Measurements from ENCODE around the gene ANKRD27.
"Not testable (repeated sequence)": the region's sequence is repeated elsewhere in the genome, so short reads cannot be mapped to it uniquely, and the experiment has no call there.

The ANKRD27 gene

DNA sequence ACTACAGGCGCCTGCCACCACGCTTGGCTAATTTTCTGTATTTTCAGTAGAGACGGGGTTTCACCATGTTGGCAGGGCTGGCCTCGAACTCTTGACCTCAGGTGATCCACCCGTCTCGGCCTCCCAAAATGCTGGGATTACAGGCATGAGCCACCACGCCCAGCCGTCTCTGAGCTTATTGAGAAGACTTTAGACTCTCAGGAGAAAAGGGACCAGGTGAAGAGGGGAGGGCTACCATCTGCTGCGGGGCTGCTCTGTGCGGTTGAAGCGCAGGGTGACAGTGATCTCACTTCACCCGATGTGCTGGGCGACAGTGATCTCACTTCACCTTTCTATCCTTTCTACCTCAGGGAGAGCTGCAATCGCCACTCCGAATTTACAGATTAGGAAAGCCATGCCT is 68.7 kb downstream of the ANKRD27 start:
- FAIRE-seq, result no peak

DNA sequence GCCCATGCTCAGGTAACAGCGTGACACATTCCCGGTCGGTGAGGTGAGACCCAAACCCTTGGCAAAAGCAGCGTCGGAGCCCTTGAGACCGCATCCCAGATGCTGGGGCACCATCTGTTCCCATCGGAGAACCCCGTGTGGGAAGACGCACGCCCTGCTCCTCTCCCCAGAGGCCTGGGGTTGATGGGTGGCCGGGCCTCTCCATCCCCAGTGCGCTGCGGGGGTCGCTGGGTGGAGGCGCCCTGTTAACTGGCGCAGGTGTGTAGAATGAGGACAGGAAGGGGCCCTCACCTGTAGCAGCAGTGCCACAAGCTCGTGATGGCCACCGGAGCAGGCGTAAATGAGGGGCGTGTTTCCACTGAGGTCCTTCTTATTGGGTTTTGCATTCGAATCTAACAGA is 69.4 kb downstream of the ANKRD27 start:
- no peak for FAIRE-seq
- no peak for DNase-seq (ENCODE audit: low spot score)

More for the DNA sequence above, 68.7 kb downstream of the ANKRD27 start:
- DNase-seq (ENCODE audit: low spot score), result no peak

DNA sequence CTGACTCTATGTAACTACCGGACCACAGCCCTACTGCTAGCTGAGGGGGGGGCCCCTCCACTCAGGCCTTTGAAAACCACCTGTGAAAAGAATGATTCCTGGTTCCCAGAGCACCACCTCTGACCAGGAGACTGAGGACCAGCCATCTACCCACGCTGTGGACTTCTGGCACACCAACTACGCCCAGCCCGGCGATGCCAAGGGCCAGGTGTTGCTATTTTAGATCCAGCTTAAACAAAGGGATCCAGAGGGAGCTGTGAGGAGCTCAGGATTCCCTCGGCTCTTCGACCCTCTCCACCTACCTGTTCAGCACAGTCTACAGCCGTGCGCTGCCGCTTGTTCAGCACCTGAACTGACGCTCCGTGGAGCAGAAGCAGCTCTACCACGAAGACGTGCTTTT is 71.0 kb downstream of the ANKRD27 start:
- DNase-seq (ENCODE audit: low spot score) (no peak), FAIRE-seq (no peak)

DNA sequence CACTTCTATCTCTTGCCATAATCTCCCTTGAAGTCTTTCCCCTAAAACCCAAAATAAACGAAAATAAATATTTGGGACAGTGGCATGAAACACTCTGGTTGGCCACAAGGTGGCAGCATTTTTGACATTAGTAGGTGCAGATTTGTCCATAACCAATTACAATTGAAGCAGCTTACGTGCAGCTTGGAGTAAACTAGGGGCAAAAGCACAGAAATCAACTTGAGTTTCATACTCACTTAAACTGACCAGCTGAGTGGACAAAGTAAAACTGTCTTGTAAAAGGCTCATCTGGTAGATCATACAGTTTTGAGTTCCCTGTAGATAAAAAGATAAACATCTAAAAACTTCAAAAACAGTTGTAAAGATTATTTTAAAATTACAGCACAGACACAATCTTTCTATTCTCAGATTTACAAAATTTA is 75.2 kb downstream of the ANKRD27 start:
- DNase-seq (ENCODE audit: low spot score) (peak; percentile 53), FAIRE-seq (no peak)

DNA sequence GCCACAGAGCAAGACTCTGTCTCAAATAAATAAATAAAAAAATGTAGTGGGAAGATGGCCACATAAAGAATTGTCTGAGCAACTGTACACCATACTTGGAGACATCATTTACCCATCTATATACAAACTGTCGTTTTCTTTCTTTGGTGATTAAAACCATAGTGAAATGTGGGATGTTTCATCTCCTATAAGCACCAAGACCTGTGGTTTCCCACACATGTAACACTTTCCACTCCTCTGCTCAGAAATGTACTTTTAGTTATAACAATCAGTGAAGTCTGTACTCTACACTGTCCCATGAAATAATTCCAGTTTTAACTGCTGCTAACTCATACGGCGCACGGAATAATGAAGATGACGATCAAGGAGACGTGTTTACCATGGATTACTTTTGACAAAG is 75.7 kb downstream of the ANKRD27 start:
- FAIRE-seq (no peak), DNase-seq (ENCODE audit: low spot score) (no peak)

DNA sequence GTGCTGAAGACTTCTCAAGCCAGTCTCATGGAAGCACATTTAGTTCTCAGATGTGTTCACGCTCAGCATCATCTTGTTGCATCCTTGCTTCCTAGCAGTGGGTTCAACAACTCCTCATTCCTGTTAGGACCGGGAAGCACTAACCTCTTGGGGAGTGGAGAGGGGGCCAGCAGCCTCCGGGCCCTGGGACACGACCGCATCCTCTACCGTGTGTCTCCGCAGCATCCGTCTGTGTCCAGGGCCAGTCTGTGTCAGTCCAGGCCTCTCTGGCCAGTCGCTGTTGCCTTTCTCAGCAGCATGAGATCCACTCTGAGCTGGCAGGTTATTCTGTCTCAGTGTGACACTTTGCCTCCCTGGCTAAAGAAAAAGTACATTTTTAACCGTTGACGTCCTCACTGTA is 77.0 kb downstream of the ANKRD27 start:
- DNase-seq (ENCODE audit: low spot score) (no peak), FAIRE-seq (no peak)

GRCh38 chr19:32595491-32595890 is 79.5 kb downstream of the ANKRD27 start:
- DNase-seq (ENCODE audit: low spot score) (no peak), FAIRE-seq (no peak)

- DNase-seq (ENCODE audit: low spot score), result no peak
- no peak for FAIRE-seq
Measured at GRCh38 chr19:32594021-32594420, 81.0 kb downstream of the ANKRD27 start.

DNA sequence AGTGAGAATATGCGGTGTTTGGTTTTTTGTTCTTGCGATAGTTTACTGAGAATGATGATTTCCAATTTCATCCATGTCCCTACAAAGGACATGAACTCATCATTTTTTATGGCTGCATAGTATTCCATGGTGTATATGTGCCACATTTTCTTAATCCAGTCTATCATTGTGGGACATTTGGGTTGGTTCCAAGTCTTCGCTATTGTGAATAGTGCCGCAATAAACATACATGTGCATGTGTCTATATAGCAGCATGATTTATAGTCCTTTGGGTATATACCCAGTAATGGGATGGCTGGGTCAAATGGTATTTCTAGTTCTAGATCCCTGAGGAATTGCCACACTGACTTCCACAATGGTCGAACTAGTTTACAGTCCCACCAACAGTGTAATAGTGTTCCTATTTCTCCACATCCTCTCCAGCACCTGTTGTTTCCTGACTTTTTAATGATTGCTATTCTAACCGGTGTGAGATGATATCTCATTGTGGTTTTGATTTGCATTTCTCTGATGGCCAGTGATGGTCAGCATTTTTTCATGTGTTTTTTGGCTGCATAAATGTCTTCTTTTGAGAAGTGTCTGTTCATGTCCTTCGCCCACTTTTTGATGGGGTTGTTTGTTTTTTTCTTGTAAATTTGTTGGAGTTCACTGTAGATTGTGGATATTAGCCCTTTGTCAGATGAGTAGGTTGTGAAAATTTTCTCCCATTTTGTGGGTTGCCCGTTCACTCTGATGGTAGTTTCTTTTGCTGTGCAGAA is 87.1 kb downstream of the ANKRD27 start:
- FAIRE-seq; DNase-seq (ENCODE audit: low spot score): not testable (repeated sequence)

GRCh38 chr19:32581705-32582179 is 93.2 kb downstream of the ANKRD27 start:
- DNase-seq (ENCODE audit: low spot score) (peak; percentile 33), FAIRE-seq (no peak)

- DNase-seq (ENCODE audit: low spot score), result peak; percentile 98
- FAIRE-seq, result no peak
Measured at GRCh38 chr19:32580901-32581704, 93.9 kb downstream of the ANKRD27 start, which contains the start of gene PDCD5. Gene PDCD5 (plus strand): TSS chr19:32581190. CDS start chr19:32581262, 72 bp downstream.

GRCh38 chr19:32580353-32580900 is 94.6 kb downstream of the ANKRD27 start:
- DNase-seq (ENCODE audit: low spot score), result no peak
- no peak for FAIRE-seq

GRCh38 chr19:32576790-32577189 is 98.2 kb downstream of the ANKRD27 start:
- no peak for DNase-seq (ENCODE audit: low spot score)
- no peak for FAIRE-seq

- no peak for DNase-seq (ENCODE audit: low spot score)
Measured at GRCh38 chr19:32573492-32573794, 101.5 kb downstream of the ANKRD27 start.

DNA sequence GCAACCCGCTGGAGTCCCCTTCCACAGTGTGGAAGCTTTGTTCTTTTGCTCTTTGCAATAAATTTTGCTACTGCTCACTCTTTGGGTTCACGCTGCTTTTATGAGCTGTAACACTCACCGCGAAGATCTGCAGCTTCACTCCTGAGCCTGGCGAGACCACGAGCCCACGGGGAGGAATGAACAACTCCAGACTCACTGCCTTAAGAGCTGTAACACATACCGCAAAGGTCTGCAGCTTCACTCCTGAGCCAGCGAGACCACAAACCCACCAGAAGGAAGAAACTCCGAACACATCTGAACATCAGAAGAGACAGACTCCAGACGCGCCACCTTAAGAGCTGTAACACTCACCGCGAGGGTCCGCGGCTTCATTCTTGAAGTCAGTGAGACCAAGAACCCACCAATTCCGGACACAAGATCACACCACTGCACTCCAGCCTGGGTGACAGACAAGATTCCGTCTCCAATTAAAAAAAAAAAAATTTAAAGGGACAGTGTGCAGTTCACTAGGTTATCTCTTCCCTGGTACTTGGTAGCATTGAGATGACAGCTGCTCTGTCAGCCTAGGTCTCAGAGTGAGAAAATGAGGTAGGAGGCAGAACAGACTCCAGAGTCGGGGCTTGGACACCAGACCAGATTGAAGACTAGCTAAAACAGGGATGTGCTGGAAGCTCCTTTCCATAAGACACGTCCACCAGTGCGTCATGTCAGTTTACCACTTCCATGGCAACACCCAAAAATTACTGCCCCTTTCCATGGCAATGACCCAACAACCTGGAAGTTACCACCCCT is 102.1 kb downstream of the ANKRD27 start:
- not testable (repeated sequence) for DNase-seq (ENCODE audit: low spot score); FAIRE-seq

More at GRCh38 chr19:32573492-32573794, 101.5 kb downstream of the ANKRD27 start:
- no peak for FAIRE-seq

GRCh38 chr19:32571471-32572075 is 103.4 kb downstream of the ANKRD27 start:
- DNase-seq (ENCODE audit: low spot score), result not testable (repeated sequence)

DNA sequence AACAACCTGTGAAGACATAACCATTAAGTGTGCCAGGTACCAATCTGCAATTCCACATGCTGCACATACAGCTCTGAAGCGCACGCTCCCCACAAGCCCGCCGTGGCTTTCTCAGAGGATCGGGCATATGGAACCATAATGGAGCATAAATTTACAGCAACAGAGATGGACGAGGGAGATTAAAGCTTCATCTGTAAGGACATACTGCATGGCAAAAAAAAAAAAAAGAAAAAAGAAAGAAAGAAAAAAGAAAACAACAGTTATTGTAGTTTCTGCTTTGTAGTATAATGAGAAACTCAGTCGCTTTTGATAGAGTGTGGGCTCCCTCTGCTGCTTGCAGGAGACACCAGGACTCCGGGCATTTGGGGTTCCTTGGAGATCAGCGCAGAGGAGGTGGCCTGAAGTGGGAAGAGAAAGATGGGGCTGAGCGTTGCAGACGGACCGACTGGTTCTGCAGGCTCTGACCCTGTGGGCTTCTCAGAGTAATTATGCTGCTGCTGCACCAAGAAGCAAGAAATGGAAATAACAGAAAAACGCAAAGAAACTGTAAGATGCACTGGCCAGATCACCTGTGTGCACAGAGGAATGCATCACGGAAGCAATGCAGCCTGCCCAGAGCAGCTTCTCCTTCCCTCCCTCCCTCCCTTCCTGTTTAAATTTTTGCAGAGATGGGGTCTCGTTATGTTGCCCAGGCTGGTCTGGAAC is 104.7 kb downstream of the ANKRD27 start:
- FAIRE-seq (no peak), DNase-seq (ENCODE audit: low spot score) (peak; percentile 52)

More at GRCh38 chr19:32571471-32572075, 103.4 kb downstream of the ANKRD27 start:
- FAIRE-seq, result not testable (repeated sequence)

DNA sequence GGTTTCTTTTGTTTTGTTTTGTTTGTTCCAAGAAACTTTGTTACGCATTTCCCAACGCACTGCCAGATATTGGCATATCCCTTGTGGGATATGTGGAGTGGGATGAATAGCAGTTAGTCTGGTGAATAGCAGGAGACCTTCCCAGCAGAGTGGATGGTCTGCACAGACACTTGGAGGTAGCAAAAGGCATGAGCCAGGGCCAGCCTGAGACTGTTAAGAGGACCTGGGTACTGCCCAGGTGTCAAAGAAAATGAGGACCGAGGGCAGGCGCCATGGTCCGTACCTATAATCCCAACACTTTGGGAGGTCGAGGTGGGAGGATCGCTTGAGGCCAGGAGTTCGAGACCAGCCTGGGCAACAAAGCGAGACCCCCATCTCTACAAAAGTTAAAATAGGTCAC is 107.5 kb downstream of the ANKRD27 start:
- FAIRE-seq, result no peak

GRCh38 chr19:32566246-32566830 is 108.6 kb downstream of the ANKRD27 start:
- DNase-seq (ENCODE audit: low spot score), result peak; percentile 30

More for the DNA sequence above, 107.5 kb downstream of the ANKRD27 start:
- no peak for DNase-seq (ENCODE audit: low spot score)

GRCh38 chr19:32563761-32564160 is 111.2 kb downstream of the ANKRD27 start:
- FAIRE-seq, result no peak
- no peak for DNase-seq (ENCODE audit: low spot score)

More at GRCh38 chr19:32566246-32566830, 108.6 kb downstream of the ANKRD27 start:
- FAIRE-seq, result no peak

Measured in urothelium cell line (cell line).